Tibial artery (tissue), 4 donors: Measurements from ENCODE around the gene ABCC2.
"Not testable (repeated sequence)": the region's sequence is repeated elsewhere in the genome, so short reads cannot be mapped to it uniquely, and the experiment has no call there.

ENCODE experiments used
- DNase-seq, 2 donors: peaks; one replicate each; pipeline ENCODE4 v3.0.0-alpha.2; 2019
- H3K27ac ChIP-seq, 2 donors: fragments of 200-600 bp; sonication (generic) in 1 of 2; 1 replicate in 1 of 2; 2 replicates in 1 of 2; pipeline ENCODE4 v1.5.1; 2018 to 2019; ENCODE audit warnings: mild to moderate bottlenecking in 1 of 2
- H3K27me3 ChIP-seq, 2 donors: fragments of 200-600 bp; sonication (generic) in 1 of 2; one replicate each; pipeline versions ENCODE4 v1.5.1 to v1.6.0; 2016 to 2019
- H3K36me3 ChIP-seq, 3 donors: fragments of 200-600 bp; sonication (generic) in 2 of 3; one replicate each; pipeline ENCODE4 v1.5.1; 2016 to 2019; ENCODE audit warnings: mild to moderate bottlenecking in 2 of 3
- H3K4me1 ChIP-seq, 4 donors: fragments of 200-600 bp; sonication (generic) in 2 of 4; 1 replicate in 3 of 4; 2 replicates in 1 of 4; pipeline ENCODE4 v1.5.1; 2016 to 2019
- H3K4me3 ChIP-seq, 2 donors: fragments of 200-600 bp; sonication (generic) in 1 of 2; 1 replicate in 1 of 2; 2 replicates in 1 of 2; pipeline ENCODE4 v1.5.1; 2018 to 2019; ENCODE audit warnings: mild to moderate bottlenecking in 2 of 2
- H3K9me3 ChIP-seq, 3 donors: fragments of 200-600 bp; sonication (generic) in 1 of 3; one replicate each; pipeline ENCODE4 v1.5.1; 2016 to 2019
- CTCF ChIP-seq, 2 experiments: fragments of 200-600 bp in 1 of 2; fragments of 450-650 bp in 1 of 2; IDR thresholded peaks; one replicate each; pipeline ENCODE4 v1.5.1; 2017 to 2019; ENCODE audit warnings: antibody characterized with exemption in 2 of 2, mild to moderate bottlenecking in 1 of 2, moderate library complexity in 1 of 2
- intact Hi-C: fragments of 100-400 bp; cut with DNase I; formaldehyde crosslinking; loops from one replicate; pipeline ENCODE4 v1.15.0; 2023; ENCODE audit warnings: low total_unique reads

The ABCC2 gene

GRCh38 chr10:99881371-99881770 lies 98.9 kb downstream of the ABCC2 start:
- H3K4me3 ChIP-seq = no peak overlapping the region
- no peak for TF ChIP-seq CTCF (IDR thresholded peaks at IDR 0.05)
- H3K9me3 ChIP-seq = no peaks in the 10 kb centered on the region
- DNase-seq = no peak
- H3K36me3 ChIP-seq = peaks cover 85 to 100% (median 92%) of the 10 kb centered on the region in 3 donors
- H3K27me3 ChIP-seq = no peaks in the 10 kb centered on the region
- H3K4me1 ChIP-seq = no peaks in the 10 kb centered on the region
- no peak overlapping the region for H3K27ac ChIP-seq
- intact Hi-C loops = no loop called here

- H3K4me3 ChIP-seq = no peak overlapping the region
- no peaks in the 10 kb centered on the region for H3K27me3 ChIP-seq
- peaks cover 81 to 100% (median 88%) of the 10 kb centered on the region in 3 donors for H3K36me3 ChIP-seq
- no peaks in the 10 kb centered on the region for H3K9me3 ChIP-seq
- H3K4me1 ChIP-seq = peaks cover 0 to under 1% (median 0%) of the 10 kb centered on the region in 4 donors
- TF ChIP-seq CTCF (IDR thresholded peaks at IDR 0.05) = no peak
- intact Hi-C loops = no loop called here
- no peak overlapping the region for H3K27ac ChIP-seq
- DNase-seq = no peak
Measured at GRCh38 chr10:99883523-99883922, 101.1 kb downstream of the ABCC2 start.

GRCh38 chr10:99888622-99889021 lies 106.2 kb downstream of the ABCC2 start:
- DNase-seq = no peak
- intact Hi-C loops = no loop called here
- Histone ChIP-seq H3K4me1 (peaks cover 0 to 4% (median 0%) of the 10 kb centered on the region in 4 donors), H3K9me3 (no peaks in the 10 kb centered on the region), H3K36me3 (peaks cover 47 to 83% (median 63%) of the 10 kb centered on the region in 3 donors), H3K27me3 (no peaks in the 10 kb centered on the region), H3K4me3 (no peak overlapping the region), H3K27ac (no peak overlapping the region)
- TF ChIP-seq CTCF (IDR thresholded peaks at IDR 0.05) = no peak

- no peaks in the 10 kb centered on the region for H3K9me3 ChIP-seq
- H3K4me3 ChIP-seq = no peak overlapping the region
- no peak for DNase-seq
- H3K4me1 ChIP-seq = no peaks in the 10 kb centered on the region
- intact Hi-C loops = no loop called here
- H3K27ac ChIP-seq = no peak overlapping the region
- H3K27me3 ChIP-seq = no peaks in the 10 kb centered on the region
- H3K36me3 ChIP-seq = peaks cover 53 to 84% (median 71%) of the 10 kb centered on the region in 3 donors
- TF ChIP-seq CTCF (IDR thresholded peaks at IDR 0.05) = no peak
Measured at GRCh38 chr10:99894613-99895012, 112.2 kb downstream of the ABCC2 start.

- H3K27me3 ChIP-seq, intact Hi-C loops: not testable (repeated sequence)
- H3K36me3 ChIP-seq = peaks cover 53 to 84% (median 74%) of the 10 kb centered on the region in 3 donors
Measured at GRCh38 chr10:99895066-99895465, 112.6 kb downstream of the ABCC2 start.

GRCh38 chr10:99895867-99896266 lies 113.4 kb downstream of the ABCC2 start:
- Histone ChIP-seq H3K36me3 (peaks cover 53 to 76% (median 74%) of the 10 kb centered on the region in 3 donors), H3K9me3 (no peaks in the 10 kb centered on the region), H3K4me1 (no peaks in the 10 kb centered on the region), H3K27ac (no peak overlapping the region), H3K27me3 (no peaks in the 10 kb centered on the region), H3K4me3 (no peak overlapping the region)
- intact Hi-C loops = no loop called here
- TF ChIP-seq CTCF (IDR thresholded peaks at IDR 0.05) = no peak
- no peak for DNase-seq

More at GRCh38 chr10:99895066-99895465, 112.6 kb downstream of the ABCC2 start:
- not testable (repeated sequence) for H3K4me3 ChIP-seq, H3K27ac ChIP-seq, DNase-seq, H3K4me1 ChIP-seq, H3K9me3 ChIP-seq
